Astrocyte (in vitro differentiated cells and primary cell): ENCODE measurements around the gene LRIG1. TPM values are rescaled to one million over a fixed set of nuclear protein-coding genes. Genes with fewer than 3 reads are reported as not detected.

Experiments
- DNase-seq: peaks from one replicate; pipeline ENCODE4 v3.0.0-alpha.2; 2010; ENCODE audit warnings: low read depth
- FAIRE-seq: peaks from 2 replicates; lab custom pipeline; 2011; peaks lifted over from hg19 to GRCh38; lab: Jason Lieb, UNC
- H2AFZ ChIP-seq: 2 replicates; pipeline ENCODE4 v1.6.0; 2012; ENCODE audit warnings: low read depth, low read length, inconsistent platforms
- H3K27ac ChIP-seq: 2 replicates; pipeline ENCODE4 v1.5.1; 2011; ENCODE audit warnings: low read depth, low read length, inconsistent platforms
- H3K27me3 ChIP-seq: 2 replicates; pipeline ENCODE4 v1.6.0; 2011; ENCODE audit warnings: low read length, inconsistent platforms; ENCODE audit not compliant: insufficient read depth
- H3K36me3 ChIP-seq: 2 replicates; pipeline ENCODE4 v1.5.1; 2011; ENCODE audit warnings: low read length, inconsistent platforms; ENCODE audit not compliant: insufficient read depth
- H3K4me1 ChIP-seq: 2 replicates; pipeline ENCODE4 v1.5.1; 2011; ENCODE audit warnings: low read length, inconsistent platforms; ENCODE audit not compliant: insufficient read depth
- H3K4me2 ChIP-seq: 2 replicates; pipeline ENCODE4 v1.6.0; 2012; ENCODE audit warnings: low read length, inconsistent platforms
- H3K4me3 ChIP-seq: 2 replicates; pipeline ENCODE4 v1.5.1; 2011; ENCODE audit warnings: low read depth, mild to moderate bottlenecking, low read length, inconsistent platforms; ENCODE audit not compliant: insufficient read depth
- H3K79me2 ChIP-seq: 2 replicates; pipeline ENCODE4 v1.6.0; 2012; ENCODE audit warnings: mild to moderate bottlenecking, low read length, inconsistent platforms; ENCODE audit not compliant: insufficient read depth
- H3K9ac ChIP-seq: 2 replicates; pipeline ENCODE4 v1.6.0; 2012; ENCODE audit warnings: mild to moderate bottlenecking, low read length, inconsistent platforms
- H3K9me3 ChIP-seq: 2 replicates; pipeline ENCODE4 v1.5.1; 2012; ENCODE audit warnings: low read depth, mild to moderate bottlenecking, low read length, inconsistent platforms; ENCODE audit not compliant: insufficient read depth
- H4K20me1 ChIP-seq: 2 replicates; pipeline ENCODE4 v1.6.0; 2012; ENCODE audit warnings: low read length, inconsistent platforms; ENCODE audit not compliant: insufficient read depth
- H3K27ac Mint-ChIP-seq: one replicate; pipeline ENCODE4 v1.8.0; 2021; ENCODE audit warnings: mild to moderate bottlenecking, mixed read lengths; ENCODE audit not compliant: unreplicated experiment
- H3K27me3 Mint-ChIP-seq: one replicate; pipeline ENCODE4 v1.8.0; 2021; ENCODE audit warnings: low read depth, mixed read lengths; ENCODE audit not compliant: unreplicated experiment
- H3K36me3 Mint-ChIP-seq: one replicate; pipeline ENCODE4 v1.8.0; 2021; ENCODE audit warnings: low read depth, mixed read lengths; ENCODE audit not compliant: unreplicated experiment
- H3K4me1 Mint-ChIP-seq: one replicate; pipeline ENCODE4 v1.8.0; 2021; ENCODE audit warnings: low read depth, mixed read lengths; ENCODE audit not compliant: unreplicated experiment
- H3K4me3 Mint-ChIP-seq: one replicate; pipeline ENCODE4 v1.8.0; 2021; ENCODE audit warnings: mild to moderate bottlenecking, moderate library complexity, mixed read lengths; ENCODE audit not compliant: unreplicated experiment
- H3K9me3 Mint-ChIP-seq: one replicate; pipeline ENCODE4 v1.8.0; 2021; ENCODE audit warnings: mild to moderate bottlenecking, mixed read lengths; ENCODE audit not compliant: unreplicated experiment
- CTCF ChIP-seq: IDR thresholded peaks from 2 replicates; pipeline ENCODE4 v1.5.1; 2011; ENCODE audit warnings: low read depth, mild to moderate bottlenecking, inconsistent platforms, low read length, moderate library complexity; ENCODE audit not compliant: insufficient read depth
- EZH2 ChIP-seq: IDR thresholded peaks from 2 replicates; pipeline ENCODE4 v1.6.1; 2012; ENCODE audit warnings: mild to moderate bottlenecking, low read length, inconsistent platforms; ENCODE audit not compliant: insufficient read depth
- total RNA-seq: library from RNA; stranded (reverse); gene quantifications from 2 replicates; pipeline ENCODE4 v1.2.1, GENCODE V29; 2021

The LRIG1 gene
- total RNA-seq, 1 donor from 2014 or later = 39.7 TPM

- H3K36me3 ChIP-seq = no peaks in the 10 kb centered on the region
- FAIRE-seq (no peak), DNase-seq (no peak)
- TF ChIP-seq CTCF = no peak
- TF ChIP-seq EZH2 = no peak
- peaks cover 55% of the 10 kb centered on the region for H3K79me2 ChIP-seq
- Mint-ChIP-seq H3K27me3 (no peaks in the 10 kb centered on the region), H3K9me3 (no peaks in the 10 kb centered on the region), H3K36me3 (peaks cover 5% of the 10 kb centered on the region), H3K4me3 (no peak overlapping the region), H3K27ac (peak overlapping the region; percentile 5), H3K4me1 (peaks cover 67% of the 10 kb centered on the region)
- no peak overlapping the region for H3K4me2 ChIP-seq
- no peaks in the 10 kb centered on the region for H3K9me3 ChIP-seq
- H3K27ac ChIP-seq = no peak overlapping the region
- H3K4me3 ChIP-seq = no peak overlapping the region
- H3K4me1 ChIP-seq = peaks cover 45% of the 10 kb centered on the region
- peaks cover 6% of the 10 kb centered on the region for H4K20me1 ChIP-seq
- H3K27me3 ChIP-seq = no peaks in the 10 kb centered on the region
- H3K9ac ChIP-seq = no peak overlapping the region
- H2AFZ ChIP-seq = no peak overlapping the region
Observed at GRCh38 chr3:66466606-66467270, 34.1 kb downstream of the LRIG1 start.

GRCh38 chr3:66465587-66465986 lies 35.2 kb downstream of the LRIG1 start:
- Mint-ChIP-seq H3K27ac (no peak overlapping the region), H3K27me3 (no peaks in the 10 kb centered on the region)

More at GRCh38 chr3:66465587-66465986, 35.2 kb downstream of the LRIG1 start:
- Histone ChIP-seq H3K27me3 (no peaks in the 10 kb centered on the region), H2AFZ (no peak overlapping the region), H3K4me2 (no peak overlapping the region), H3K9ac (no peak overlapping the region), H3K79me2 (peaks cover 43% of the 10 kb centered on the region), H3K27ac (no peak overlapping the region), H3K4me3 (no peak overlapping the region), H3K9me3 (no peaks in the 10 kb centered on the region), H3K4me1 (peaks cover 42% of the 10 kb centered on the region), H3K36me3 (no peaks in the 10 kb centered on the region), H4K20me1 (peaks cover 6% of the 10 kb centered on the region)
- FAIRE-seq (no peak), DNase-seq (no peak)
- Mint-ChIP-seq H3K36me3 (peaks cover 7% of the 10 kb centered on the region), H3K9me3 (no peaks in the 10 kb centered on the region), H3K4me1 (peaks cover 66% of the 10 kb centered on the region), H3K4me3 (no peak overlapping the region)
- TF ChIP-seq CTCF = no peak
- TF ChIP-seq EZH2 = no peak
